Vagina (tissue), 2 donors: ENCODE data around the gene AGER.

Experiments
- POLR2A ChIP-seq, 2 donors: fragments of 450-650 bp; IDR thresholded peaks; one replicate each; pipeline ENCODE4 v1.6.1; 2017; ENCODE audit warnings: antibody characterized with exemption in 2 of 2, mild to moderate bottlenecking in 2 of 2, moderate library complexity in 2 of 2
- POLR2AphosphoS5 ChIP-seq, 2 donors: sonication (generic); formaldehyde crosslinking; IDR thresholded peaks; one replicate each; pipeline ENCODE4 v1.9.0; 2017; ENCODE audit warnings: antibody characterized with exemption in 2 of 2, mild to moderate bottlenecking in 2 of 2, low read depth in 1 of 2; ENCODE audit not compliant: insufficient read depth in 1 of 2
- TF ChIP-seq, protein P1 (sequence below), 3 experiments: fragments of 450-650 bp in 2 of 3; fragments of 200-600 bp in 1 of 3; sonication (generic) in 1 of 3; IDR thresholded peaks; one replicate each; pipeline ENCODE4 v1.5.1; 2017 to 2019; ENCODE audit warnings: antibody characterized with exemption in 3 of 3, mild to moderate bottlenecking in 2 of 3, moderate library complexity in 2 of 3

- TF ChIP-seq POLR2A (IDR thresholded peaks at IDR 0.05) (no peak), POLR2AphosphoS5 (IDR thresholded peaks at IDR 0.05; ENCODE audit: insufficient read depth in 1 of 2, low read depth in 1 of 2) (no peak)
- TF ChIP-seq, protein P1, sequence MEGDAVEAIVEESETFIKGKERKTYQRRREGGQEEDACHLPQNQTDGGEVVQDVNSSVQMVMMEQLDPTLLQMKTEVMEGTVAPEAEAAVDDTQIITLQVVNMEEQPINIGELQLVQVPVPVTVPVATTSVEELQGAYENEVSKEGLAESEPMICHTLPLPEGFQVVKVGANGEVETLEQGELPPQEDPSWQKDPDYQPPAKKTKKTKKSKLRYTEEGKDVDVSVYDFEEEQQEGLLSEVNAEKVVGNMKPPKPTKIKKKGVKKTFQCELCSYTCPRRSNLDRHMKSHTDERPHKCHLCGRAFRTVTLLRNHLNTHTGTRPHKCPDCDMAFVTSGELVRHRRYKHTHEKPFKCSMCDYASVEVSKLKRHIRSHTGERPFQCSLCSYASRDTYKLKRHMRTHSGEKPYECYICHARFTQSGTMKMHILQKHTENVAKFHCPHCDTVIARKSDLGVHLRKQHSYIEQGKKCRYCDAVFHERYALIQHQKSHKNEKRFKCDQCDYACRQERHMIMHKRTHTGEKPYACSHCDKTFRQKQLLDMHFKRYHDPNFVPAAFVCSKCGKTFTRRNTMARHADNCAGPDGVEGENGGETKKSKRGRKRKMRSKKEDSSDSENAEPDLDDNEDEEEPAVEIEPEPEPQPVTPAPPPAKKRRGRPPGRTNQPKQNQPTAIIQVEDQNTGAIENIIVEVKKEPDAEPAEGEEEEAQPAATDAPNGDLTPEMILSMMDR (IDR thresholded peaks at IDR 0.05), result no peak
Measured at GRCh38 chr6:32173051-32173727, 10.9 kb downstream of the AGER start.
